Vagina (tissue), 2 donors: ENCODE data around the gene LGALS1.

ENCODE experiments used
- POLR2A ChIP-seq, 2 donors: fragments of 450-650 bp; IDR thresholded peaks; one replicate each; pipeline ENCODE4 v1.6.1; 2017; ENCODE audit warnings: antibody characterized with exemption in 2 of 2, mild to moderate bottlenecking in 2 of 2, moderate library complexity in 2 of 2
- TF ChIP-seq, protein P1 (sequence below), 3 experiments: fragments of 450-650 bp in 2 of 3; fragments of 200-600 bp in 1 of 3; sonication (generic) in 1 of 3; IDR thresholded peaks; one replicate each; pipeline ENCODE4 v1.5.1; 2017 to 2019; ENCODE audit warnings: antibody characterized with exemption in 3 of 3, mild to moderate bottlenecking in 2 of 3, moderate library complexity in 2 of 3

DNA sequence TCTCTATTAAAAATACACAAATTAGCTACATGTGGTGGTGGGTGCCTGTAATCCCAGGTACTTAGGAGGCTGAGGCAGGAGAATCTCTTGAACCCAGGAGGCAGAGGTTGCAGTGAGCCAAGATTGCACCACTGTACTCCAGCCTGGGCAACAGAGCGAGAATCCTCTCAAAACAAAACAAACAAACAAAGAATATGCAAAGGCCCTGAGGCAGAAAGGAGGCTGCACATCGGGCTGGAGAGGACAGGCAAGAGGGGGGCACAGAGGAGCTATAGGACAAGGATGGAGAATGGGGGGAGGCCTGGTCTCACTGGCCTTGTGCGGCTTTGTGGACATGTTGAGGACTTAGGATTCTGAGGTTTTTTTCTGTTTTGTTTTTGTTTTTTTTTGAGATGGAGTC, 29.8 kb downstream of the LGALS1 start:
- TF ChIP-seq POLR2A (IDR thresholded peaks at IDR 0.05), result no peak
- TF ChIP-seq, protein P1, sequence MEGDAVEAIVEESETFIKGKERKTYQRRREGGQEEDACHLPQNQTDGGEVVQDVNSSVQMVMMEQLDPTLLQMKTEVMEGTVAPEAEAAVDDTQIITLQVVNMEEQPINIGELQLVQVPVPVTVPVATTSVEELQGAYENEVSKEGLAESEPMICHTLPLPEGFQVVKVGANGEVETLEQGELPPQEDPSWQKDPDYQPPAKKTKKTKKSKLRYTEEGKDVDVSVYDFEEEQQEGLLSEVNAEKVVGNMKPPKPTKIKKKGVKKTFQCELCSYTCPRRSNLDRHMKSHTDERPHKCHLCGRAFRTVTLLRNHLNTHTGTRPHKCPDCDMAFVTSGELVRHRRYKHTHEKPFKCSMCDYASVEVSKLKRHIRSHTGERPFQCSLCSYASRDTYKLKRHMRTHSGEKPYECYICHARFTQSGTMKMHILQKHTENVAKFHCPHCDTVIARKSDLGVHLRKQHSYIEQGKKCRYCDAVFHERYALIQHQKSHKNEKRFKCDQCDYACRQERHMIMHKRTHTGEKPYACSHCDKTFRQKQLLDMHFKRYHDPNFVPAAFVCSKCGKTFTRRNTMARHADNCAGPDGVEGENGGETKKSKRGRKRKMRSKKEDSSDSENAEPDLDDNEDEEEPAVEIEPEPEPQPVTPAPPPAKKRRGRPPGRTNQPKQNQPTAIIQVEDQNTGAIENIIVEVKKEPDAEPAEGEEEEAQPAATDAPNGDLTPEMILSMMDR (IDR thresholded peaks at IDR 0.05), result no peak
